ENCODE measurements around the gene CREB3. TPM values are rescaled to one million over a fixed set of nuclear protein-coding genes. Genes with fewer than 3 reads are reported as not detected.

Gene CREB3
- total RNA-seq, 1 donor from 2014 or later: 39.0 TPM

GRCh38 chr9:35695943-35696401 is 36.5 kb upstream of the CREB3 start:
- H3K36me3 Mint-ChIP-seq (ENCODE audit: unreplicated experiment): peaks cover 15% of the 10 kb centered on the region
- H3K9me3 Mint-ChIP-seq (ENCODE audit: unreplicated experiment): no peaks in the 10 kb centered on the region
- no peak overlapping the region for H3K4me3 Mint-ChIP-seq (ENCODE audit: unreplicated experiment)
- H3K27ac Mint-ChIP-seq (ENCODE audit: unreplicated experiment): peak overlapping the region; percentile 49
- peaks cover 11% of the 10 kb centered on the region for H3K4me1 Mint-ChIP-seq (ENCODE audit: unreplicated experiment)
- H3K27me3 Mint-ChIP-seq (ENCODE audit: unreplicated experiment): no peaks in the 10 kb centered on the region
- TF ChIP-seq, protein P1, sequence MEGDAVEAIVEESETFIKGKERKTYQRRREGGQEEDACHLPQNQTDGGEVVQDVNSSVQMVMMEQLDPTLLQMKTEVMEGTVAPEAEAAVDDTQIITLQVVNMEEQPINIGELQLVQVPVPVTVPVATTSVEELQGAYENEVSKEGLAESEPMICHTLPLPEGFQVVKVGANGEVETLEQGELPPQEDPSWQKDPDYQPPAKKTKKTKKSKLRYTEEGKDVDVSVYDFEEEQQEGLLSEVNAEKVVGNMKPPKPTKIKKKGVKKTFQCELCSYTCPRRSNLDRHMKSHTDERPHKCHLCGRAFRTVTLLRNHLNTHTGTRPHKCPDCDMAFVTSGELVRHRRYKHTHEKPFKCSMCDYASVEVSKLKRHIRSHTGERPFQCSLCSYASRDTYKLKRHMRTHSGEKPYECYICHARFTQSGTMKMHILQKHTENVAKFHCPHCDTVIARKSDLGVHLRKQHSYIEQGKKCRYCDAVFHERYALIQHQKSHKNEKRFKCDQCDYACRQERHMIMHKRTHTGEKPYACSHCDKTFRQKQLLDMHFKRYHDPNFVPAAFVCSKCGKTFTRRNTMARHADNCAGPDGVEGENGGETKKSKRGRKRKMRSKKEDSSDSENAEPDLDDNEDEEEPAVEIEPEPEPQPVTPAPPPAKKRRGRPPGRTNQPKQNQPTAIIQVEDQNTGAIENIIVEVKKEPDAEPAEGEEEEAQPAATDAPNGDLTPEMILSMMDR (IDR thresholded peaks at IDR 0.05): no peak
- no peak for DNase-seq (ENCODE audit: extremely low spot score, unreplicated experiment)

- TF ChIP-seq, protein P1 (IDR thresholded peaks at IDR 0.05): peak; percentile 84
- Mint-ChIP-seq H3K4me1 (ENCODE audit: unreplicated experiment) (peaks cover 5% of the 10 kb centered on the region), H3K9me3 (ENCODE audit: unreplicated experiment) (no peaks in the 10 kb centered on the region), H3K4me3 (ENCODE audit: unreplicated experiment) (no peak overlapping the region), H3K27ac (ENCODE audit: unreplicated experiment) (peak overlapping the region; percentile 49), H3K27me3 (ENCODE audit: unreplicated experiment) (no peaks in the 10 kb centered on the region), H3K36me3 (ENCODE audit: unreplicated experiment) (peaks cover 15% of the 10 kb centered on the region)
- no peak for DNase-seq (ENCODE audit: extremely low spot score, unreplicated experiment)
These were observed 35.8 kb upstream of the CREB3 start for GRCh38 chr9:35696520-35697215.

DNA sequence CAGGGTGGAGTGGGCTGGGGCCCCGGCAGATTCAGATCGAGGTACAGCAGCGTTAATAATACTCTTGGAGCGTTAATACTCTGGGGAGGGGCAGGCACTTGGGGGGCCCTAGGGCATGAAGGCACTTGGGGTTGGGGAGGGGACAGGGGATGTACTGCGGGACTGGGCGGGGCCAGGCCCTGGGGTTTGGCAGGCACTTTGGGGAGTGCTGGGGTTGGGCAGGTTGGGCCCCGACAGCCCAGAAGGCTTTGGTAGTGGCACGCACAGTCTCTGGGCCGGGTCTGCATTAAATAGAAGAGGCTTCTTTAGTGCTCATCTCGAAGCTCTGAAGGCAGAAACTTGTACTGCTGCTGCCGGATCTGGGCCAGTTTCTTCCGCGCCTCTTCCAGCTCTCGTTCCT is 35.0 kb upstream of the CREB3 start:
- Mint-ChIP-seq H3K9me3 (ENCODE audit: unreplicated experiment) (no peaks in the 10 kb centered on the region), H3K4me3 (ENCODE audit: unreplicated experiment) (no peak overlapping the region), H3K27ac (ENCODE audit: unreplicated experiment) (peak overlapping the region; percentile 4), H3K4me1 (ENCODE audit: unreplicated experiment) (peaks cover 2% of the 10 kb centered on the region), H3K27me3 (ENCODE audit: unreplicated experiment) (no peaks in the 10 kb centered on the region), H3K36me3 (ENCODE audit: unreplicated experiment) (peaks cover 15% of the 10 kb centered on the region)
- no peak for DNase-seq (ENCODE audit: extremely low spot score, unreplicated experiment)
- TF ChIP-seq, protein P1 (IDR thresholded peaks at IDR 0.05): no peak

DNA sequence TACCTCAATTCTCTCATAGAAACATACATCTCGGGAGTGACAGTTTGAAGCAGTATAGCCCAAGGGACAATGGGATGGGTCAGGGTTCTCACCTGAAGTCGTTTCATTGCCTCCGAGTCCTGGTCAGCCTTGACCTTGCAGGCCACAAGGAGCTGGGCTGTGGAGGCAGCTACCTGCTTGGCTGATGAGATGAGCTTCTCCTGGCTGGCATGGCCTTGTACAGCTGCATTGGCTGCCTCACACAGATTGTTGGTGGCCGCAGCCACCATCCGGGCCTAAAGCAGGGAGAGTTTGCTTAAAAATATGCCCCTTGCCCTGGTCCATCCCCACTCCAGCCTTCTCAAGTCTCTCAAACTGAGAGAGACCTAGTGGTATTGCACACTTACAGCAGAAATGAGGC is 34.2 kb upstream of the CREB3 start:
- no peak for DNase-seq (ENCODE audit: extremely low spot score, unreplicated experiment)
- Mint-ChIP-seq H3K27ac (ENCODE audit: unreplicated experiment) (no peak overlapping the region), H3K4me1 (ENCODE audit: unreplicated experiment) (peaks cover 2% of the 10 kb centered on the region), H3K9me3 (ENCODE audit: unreplicated experiment) (no peaks in the 10 kb centered on the region), H3K36me3 (ENCODE audit: unreplicated experiment) (peaks cover 20% of the 10 kb centered on the region), H3K27me3 (ENCODE audit: unreplicated experiment) (no peaks in the 10 kb centered on the region), H3K4me3 (ENCODE audit: unreplicated experiment) (no peak overlapping the region)
- TF ChIP-seq, protein P1 (IDR thresholded peaks at IDR 0.05): no peak

GRCh38 chr9:35700031-35700430 is 32.4 kb upstream of the CREB3 start:
- DNase-seq (ENCODE audit: extremely low spot score, unreplicated experiment): no peak
- H3K36me3 Mint-ChIP-seq (ENCODE audit: unreplicated experiment): peaks cover 36% of the 10 kb centered on the region
- H3K4me3 Mint-ChIP-seq (ENCODE audit: unreplicated experiment): no peak overlapping the region
- H3K9me3 Mint-ChIP-seq (ENCODE audit: unreplicated experiment): no peaks in the 10 kb centered on the region
- peaks cover 2% of the 10 kb centered on the region for H3K4me1 Mint-ChIP-seq (ENCODE audit: unreplicated experiment)
- H3K27ac Mint-ChIP-seq (ENCODE audit: unreplicated experiment): no peak overlapping the region
- TF ChIP-seq, protein P1 (IDR thresholded peaks at IDR 0.05): no peak
- no peaks in the 10 kb centered on the region for H3K27me3 Mint-ChIP-seq (ENCODE audit: unreplicated experiment)
